GM23338 (cell line): ENCODE data around the gene GAK. TPM values are rescaled to one million over a fixed set of nuclear protein-coding genes. Genes with fewer than 3 reads are reported as not detected.
A peak's percentile ranks its signal among the peaks of the same experiment; 100 is the strongest.

Source experiments
- ATAC-seq: fragments of 200-7000 bp; cut with Tn5 transposase; 3 replicates; pipeline ENCODE4 v1.9.1; 2020
- DNase-seq: peaks from one replicate; pipeline ENCODE4 v3.0.0-alpha.2; 2015; ENCODE audit warnings: low spot score
- H2AFZ ChIP-seq: fragments of 200-600 bp; sonication (generic); 2 replicates; pipeline ENCODE4 v1.8.0; 2016; ENCODE audit warnings: antibody characterized with exemption, mild to moderate bottlenecking, moderate library complexity
- H3F3A ChIP-seq: fragments of 200-600 bp; sonication (generic); replicated peaks from 2 replicates; pipeline ENCODE4 v1.8.0; 2017; ENCODE audit warnings: antibody characterized with exemption, mixed run types, low read depth
- H3K27ac ChIP-seq: fragments of 200-600 bp; sonication (generic); 2 replicates; pipeline ENCODE4 v1.6.1; 2016; ENCODE audit warnings: low read depth
- H3K27me3 ChIP-seq: fragments of 200-600 bp; sonication (generic); 2 replicates; pipeline ENCODE4 v1.8.0; 2016; ENCODE audit warnings: mild to moderate bottlenecking, mixed run types, moderate library complexity; ENCODE audit not compliant: insufficient read depth
- H3K36me3 ChIP-seq: fragments of 200-600 bp; sonication (generic); 2 replicates; pipeline ENCODE4 v1.8.0; 2016; ENCODE audit warnings: mild to moderate bottlenecking; ENCODE audit not compliant: insufficient read depth
- H3K4me1 ChIP-seq: fragments of 200-600 bp; sonication (generic); 2 replicates; pipeline ENCODE4 v1.8.0; 2016; ENCODE audit warnings: mild to moderate bottlenecking, moderate library complexity; ENCODE audit not compliant: insufficient read depth
- H3K4me2 ChIP-seq: fragments of 200-600 bp; sonication (generic); 2 replicates; pipeline ENCODE4 v1.7.1; 2017; ENCODE audit warnings: mixed run types
- H3K4me3 ChIP-seq: fragments of 200-600 bp; sonication (generic); 2 replicates; pipeline ENCODE4 v1.6.1; 2016; ENCODE audit warnings: mixed run types
- H3K79me2 ChIP-seq: fragments of 200-600 bp; sonication (generic); replicated peaks from 2 replicates; pipeline ENCODE4 v1.8.0; 2017; ENCODE audit warnings: mild to moderate bottlenecking; ENCODE audit not compliant: insufficient read depth
- H3K9me2 ChIP-seq: fragments of 200-600 bp; sonication (generic); 2 replicates; pipeline ENCODE4 v1.8.0; 2017; ENCODE audit not compliant: insufficient read depth
- H4K20me1 ChIP-seq: fragments of 200-600 bp; sonication (generic); replicated peaks from 2 replicates; pipeline ENCODE4 v1.8.0; 2017; ENCODE audit warnings: mild to moderate bottlenecking; ENCODE audit not compliant: insufficient read depth
- H3K27ac Mint-ChIP-seq: 2 replicates; pipeline ENCODE4 v1.8.0; 2020; ENCODE audit warnings: inconsistent platforms, mild to moderate bottlenecking, moderate library complexity, mixed read lengths
- H3K27me3 Mint-ChIP-seq: 3 replicates; pipeline ENCODE4 v1.8.0; 2022; ENCODE audit warnings: low read depth, mild to moderate bottlenecking, moderate library complexity, mixed read lengths, inconsistent platforms; ENCODE audit not compliant: insufficient read depth, poor library complexity
- H3K36me3 Mint-ChIP-seq: 3 replicates; pipeline ENCODE4 v1.8.0; 2021; ENCODE audit warnings: low read depth, mild to moderate bottlenecking, inconsistent platforms, moderate library complexity, mixed read lengths
- H3K4me1 Mint-ChIP-seq: 3 replicates; pipeline ENCODE4 v1.8.0; 2020; ENCODE audit warnings: mild to moderate bottlenecking, inconsistent platforms, mixed read lengths
- H3K4me3 Mint-ChIP-seq: 3 replicates; pipeline ENCODE4 v1.8.0; 2021; ENCODE audit warnings: moderate library complexity, mild to moderate bottlenecking, inconsistent platforms, mixed read lengths
- H3K9me3 Mint-ChIP-seq: 3 replicates; pipeline ENCODE4 v1.8.0; 2020; ENCODE audit warnings: moderate library complexity, mild to moderate bottlenecking, inconsistent platforms, mixed read lengths
- CREB1 ChIP-seq: fragments of 250-450 bp; sonication (Bioruptor Pico); IDR thresholded peaks from 2 replicates; pipeline ENCODE4 v1.5.0; 2020; ENCODE audit warnings: low read depth, mild to moderate bottlenecking, moderate library complexity
- CTCF ChIP-seq, 2 experiments: fragments of 200-600 bp in 1 of 2; sonication (generic) in 1 of 2; conservative IDR thresholded peaks; 2 replicates each; pipeline versions ENCODE4 v1.5.1 to v1.6.1; 2016 to 2017; ENCODE audit warnings: antibody characterized with exemption in 2 of 2, low read depth in 2 of 2, mild to moderate bottlenecking in 2 of 2, moderate library complexity in 1 of 2
- ETS1 ChIP-seq: IDR thresholded peaks from 2 replicates; pipeline ENCODE4 v1.6.1; 2016; ENCODE audit warnings: antibody characterized with exemption
- EZH2 ChIP-seq: fragments of 200-600 bp; sonication (generic); IDR thresholded peaks from one replicate; pipeline ENCODE4 v1.8.0; 2017; ENCODE audit warnings: antibody characterized with exemption, mild to moderate bottlenecking, low read depth; ENCODE audit not compliant: unreplicated experiment
- EZH2phosphoT487 ChIP-seq: fragments of 200-600 bp; sonication (generic); IDR thresholded peaks from one replicate; pipeline ENCODE4 v1.8.1; 2018; ENCODE audit warnings: antibody characterized with exemption; ENCODE audit not compliant: unreplicated experiment
- JUNB ChIP-seq: IDR thresholded peaks from one replicate; pipeline ENCODE4 v1.6.1; 2016; ENCODE audit warnings: antibody characterized with exemption; ENCODE audit not compliant: unreplicated experiment
- NANOG ChIP-seq: IDR thresholded peaks from 2 replicates; pipeline ENCODE4 v1.6.1; 2016; ENCODE audit warnings: antibody characterized with exemption, borderline replicate concordance
- POLR2AphosphoS5 ChIP-seq: IDR thresholded peaks from 2 replicates; pipeline ENCODE4 v1.6.1; 2016; ENCODE audit warnings: antibody characterized with exemption, low read depth
- REST ChIP-seq: IDR thresholded peaks from one replicate; pipeline ENCODE4 v1.6.1; 2018; ENCODE audit warnings: antibody characterized with exemption; ENCODE audit not compliant: unreplicated experiment
- STAT1 ChIP-seq: IDR thresholded peaks from one replicate; pipeline ENCODE4 v1.6.1; 2016; ENCODE audit warnings: antibody characterized with exemption; ENCODE audit not compliant: unreplicated experiment
- ZNF114 ChIP-seq: fragments of 250-450 bp; sonication (Bioruptor Pico); IDR thresholded peaks from 2 replicates; pipeline ENCODE4 v1.5.0; 2020; ENCODE audit warnings: mild to moderate bottlenecking, moderate library complexity
- ZNF331 ChIP-seq: fragments of 250-450 bp; sonication (Bioruptor Pico); IDR thresholded peaks from 2 replicates; pipeline ENCODE4 v1.5.0; 2020; ENCODE audit warnings: low read depth, mild to moderate bottlenecking, moderate library complexity
- ZNF462 ChIP-seq: fragments of 250-450 bp; sonication (Bioruptor Pico); IDR thresholded peaks from 2 replicates; pipeline ENCODE4 v1.5.0; 2020; ENCODE audit warnings: mild to moderate bottlenecking, moderate library complexity
- polyA plus RNA-seq: library from polyadenylated mRNA; unstranded; fragments of >200 nt; fragmentation: Nextera tagmentation; extraction: Ambion mirVana; gene quantifications from 2 replicates; pipeline ENCODE4 v1.2.1, GENCODE V29; 2016
- total RNA-seq: library from RNA; depleted of rRNA; stranded (reverse); fragments of >200 nt; shearing (Covaris generic); gene quantifications from 2 replicates; pipeline ENCODE4 v1.2.3, GENCODE V29; 2014

The GAK gene
- total and polyA plus RNA-seq, 2 experiments from 2014 or later = 48.5 to 124 TPM

- no peak overlapping the region for H3K27ac Mint-ChIP-seq
- peaks cover 39% of the 10 kb centered on the region for H3K79me2 ChIP-seq
Measured at GRCh38 chr4:912548-913279, 19.4 kb downstream of the GAK start.

More at GRCh38 chr4:912548-913279, 19.4 kb downstream of the GAK start:
- H3K36me3 Mint-ChIP-seq = peaks cover 8% of the 10 kb centered on the region; the same call in 2 of the 3 replicates
- H3F3A ChIP-seq = 0 out of 2 replicates have a peak, but pooled peaks cover 3% of the 10 kb centered on the region
- no peak overlapping the region for H3K27ac ChIP-seq
- no peaks in the 10 kb centered on the region for H3K9me2 ChIP-seq
- H3K4me2 ChIP-seq = no peak overlapping the region
- no peak overlapping the region for H3K4me3 Mint-ChIP-seq
- peaks cover 24% of the 10 kb centered on the region; the same call in 1 of the 2 replicates for H4K20me1 ChIP-seq
- DNase-seq (no peak), ATAC-seq (peak; percentile 34; the same call in 2 of the 3 replicates)
- no peaks in the 10 kb centered on the region for H3K4me1 ChIP-seq
- no peak overlapping the region for H3K4me3 ChIP-seq
- no peaks in the 10 kb centered on the region for H3K36me3 ChIP-seq
- peaks cover 14% of the 10 kb centered on the region for H3K27me3 Mint-ChIP-seq
- TF ChIP-seq CTCF (conservative IDR thresholded peaks at IDR 0.05; ENCODE audit: low read depth in 2 of 2) (no peak), REST (no peak), POLR2AphosphoS5 (no peak), ZNF331 (CRISPR knock-in tag) (no peak), STAT1 (no peak), ZNF114 (no peak), JUNB (no peak), EZH2phosphoT487 (no peak), ZNF462 (CRISPR knock-in tag) (no peak), CREB1 (CRISPR knock-in tag) (no peak), EZH2 (no peak), NANOG (no peak), ETS1 (no peak)
- no peaks in the 10 kb centered on the region for H3K9me3 Mint-ChIP-seq
- H3K4me1 Mint-ChIP-seq = peaks cover 9% of the 10 kb centered on the region
- no peaks in the 10 kb centered on the region for H3K27me3 ChIP-seq
- no peak overlapping the region for H2AFZ ChIP-seq
